GM06990 (cell line): ENCODE measurements around the gene CASP4.

Source experiments
- DNase-seq: peaks from one replicate; pipeline ENCODE4 v3.0.0-alpha.2; 2011; ENCODE audit not compliant: insufficient read length; ENCODE audit errors: extremely low read depth
- H3K27me3 ChIP-seq: replicated peaks from 2 replicates; pipeline ENCODE4 v1.6.0; 2011; ENCODE audit warnings: low read length; ENCODE audit not compliant: control insufficient read depth, insufficient read depth
- H3K36me3 ChIP-seq: 2 replicates; pipeline ENCODE4 v1.5.1; 2011; ENCODE audit warnings: low read length; ENCODE audit not compliant: control insufficient read depth, insufficient read depth
- H3K4me3 ChIP-seq: replicated peaks from 2 replicates; pipeline ENCODE4 v1.5.1; 2011; ENCODE audit warnings: low read depth, mild to moderate bottlenecking, control low read depth, low read length
- TF ChIP-seq, protein P1 (sequence below): IDR thresholded peaks from 2 replicates; pipeline ENCODE4 v1.5.1; 2011; ENCODE audit warnings: low read length, control low read depth, mild to moderate bottlenecking, inconsistent platforms; ENCODE audit not compliant: insufficient read depth, poor library complexity, severe bottlenecking

Gene CASP4

DNA sequence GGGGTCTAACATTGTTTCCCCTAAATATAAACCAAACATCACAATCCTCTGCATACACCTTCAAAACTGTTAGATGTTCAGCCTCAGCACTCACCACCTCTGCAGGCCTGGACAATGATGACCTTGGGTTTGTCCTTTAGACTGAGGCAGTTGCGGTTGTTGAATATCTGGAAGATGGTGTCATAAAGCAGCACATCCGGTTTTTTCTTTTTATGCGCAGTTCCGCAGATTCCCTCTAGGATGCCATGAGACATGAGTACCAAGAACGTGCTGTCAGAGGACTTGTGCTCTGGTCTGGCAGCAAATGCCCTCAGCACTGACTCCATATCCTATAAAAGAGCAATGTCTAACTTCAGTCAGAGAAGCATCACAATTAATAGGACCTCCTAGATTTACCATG is 31.8 kb upstream of the CASP4 start:
- no peaks in the 10 kb centered on the region for H3K27me3 ChIP-seq
- no peaks in the 10 kb centered on the region for H3K36me3 ChIP-seq
- H3K4me3 ChIP-seq: no peak overlapping the region
- no peak for DNase-seq
- TF ChIP-seq, protein P1, sequence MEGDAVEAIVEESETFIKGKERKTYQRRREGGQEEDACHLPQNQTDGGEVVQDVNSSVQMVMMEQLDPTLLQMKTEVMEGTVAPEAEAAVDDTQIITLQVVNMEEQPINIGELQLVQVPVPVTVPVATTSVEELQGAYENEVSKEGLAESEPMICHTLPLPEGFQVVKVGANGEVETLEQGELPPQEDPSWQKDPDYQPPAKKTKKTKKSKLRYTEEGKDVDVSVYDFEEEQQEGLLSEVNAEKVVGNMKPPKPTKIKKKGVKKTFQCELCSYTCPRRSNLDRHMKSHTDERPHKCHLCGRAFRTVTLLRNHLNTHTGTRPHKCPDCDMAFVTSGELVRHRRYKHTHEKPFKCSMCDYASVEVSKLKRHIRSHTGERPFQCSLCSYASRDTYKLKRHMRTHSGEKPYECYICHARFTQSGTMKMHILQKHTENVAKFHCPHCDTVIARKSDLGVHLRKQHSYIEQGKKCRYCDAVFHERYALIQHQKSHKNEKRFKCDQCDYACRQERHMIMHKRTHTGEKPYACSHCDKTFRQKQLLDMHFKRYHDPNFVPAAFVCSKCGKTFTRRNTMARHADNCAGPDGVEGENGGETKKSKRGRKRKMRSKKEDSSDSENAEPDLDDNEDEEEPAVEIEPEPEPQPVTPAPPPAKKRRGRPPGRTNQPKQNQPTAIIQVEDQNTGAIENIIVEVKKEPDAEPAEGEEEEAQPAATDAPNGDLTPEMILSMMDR: no peak

DNA sequence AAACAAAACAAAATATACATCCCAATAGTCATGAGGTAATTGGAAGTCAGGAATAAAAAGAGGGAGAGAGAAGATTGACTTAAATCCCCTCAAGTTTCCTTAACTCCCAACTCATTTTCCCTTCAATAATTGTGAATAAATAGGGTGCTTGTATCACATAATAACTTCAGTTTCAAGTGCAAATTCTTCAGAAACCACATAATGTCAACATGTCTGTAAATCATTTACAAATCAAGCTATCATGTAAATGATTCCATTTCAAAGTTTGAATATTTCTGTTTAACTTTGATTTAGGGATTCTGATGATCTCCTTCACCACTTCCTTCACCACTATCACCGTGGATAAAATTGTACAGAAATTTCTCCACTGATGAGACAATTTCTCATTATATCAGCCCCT is 31.3 kb upstream of the CASP4 start:
- Histone ChIP-seq H3K4me3 (no peak overlapping the region), H3K36me3 (no peaks in the 10 kb centered on the region), H3K27me3 (no peaks in the 10 kb centered on the region)
- no peak for DNase-seq
- TF ChIP-seq, protein P1: no peak

DNA sequence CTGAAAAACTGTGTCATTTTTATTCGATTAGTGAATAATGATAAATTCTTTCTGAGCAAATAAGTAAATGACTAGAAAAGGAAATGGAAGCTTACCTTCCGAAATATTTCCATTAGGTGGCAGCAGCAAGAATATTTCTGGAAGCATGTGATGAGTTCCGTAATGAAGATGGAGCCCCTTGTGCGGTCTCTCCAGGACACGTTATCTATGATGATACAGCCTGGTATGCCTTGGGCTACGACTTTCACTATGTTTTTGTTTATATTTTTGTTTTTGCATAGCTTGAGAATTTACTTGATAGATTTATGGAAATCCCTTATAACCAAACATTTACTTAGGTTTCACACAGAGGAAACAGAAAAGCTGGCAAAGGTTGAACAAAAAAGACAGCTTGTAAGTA is 28.9 kb upstream of the CASP4 start:
- Histone ChIP-seq H3K36me3 (no peaks in the 10 kb centered on the region), H3K4me3 (no peak overlapping the region), H3K27me3 (no peaks in the 10 kb centered on the region)
- TF ChIP-seq, protein P1: no peak
- DNase-seq: no peak

DNA sequence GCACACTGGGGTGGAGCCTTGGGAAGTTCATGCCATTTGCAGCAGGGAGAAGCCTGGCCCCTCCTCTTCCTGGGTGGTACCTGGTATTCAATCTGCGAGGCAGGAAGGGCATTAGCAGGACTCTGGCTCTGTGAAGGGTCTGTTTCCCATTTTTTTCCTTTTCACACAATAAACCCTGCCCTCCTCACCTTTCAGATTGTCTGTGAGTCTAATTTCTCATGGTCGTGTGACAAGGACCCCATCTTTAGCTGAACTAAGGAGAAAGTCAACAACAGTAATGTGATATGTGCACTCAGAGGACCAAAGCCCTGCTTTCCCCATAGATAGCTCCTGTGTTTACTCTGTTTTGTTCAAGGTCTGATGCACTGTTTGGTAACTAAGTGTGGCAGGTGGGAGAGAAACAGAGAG is 26.6 kb upstream of the CASP4 start:
- DNase-seq: no peak
- TF ChIP-seq, protein P1: no peak
- no peaks in the 10 kb centered on the region for H3K27me3 ChIP-seq

DNA sequence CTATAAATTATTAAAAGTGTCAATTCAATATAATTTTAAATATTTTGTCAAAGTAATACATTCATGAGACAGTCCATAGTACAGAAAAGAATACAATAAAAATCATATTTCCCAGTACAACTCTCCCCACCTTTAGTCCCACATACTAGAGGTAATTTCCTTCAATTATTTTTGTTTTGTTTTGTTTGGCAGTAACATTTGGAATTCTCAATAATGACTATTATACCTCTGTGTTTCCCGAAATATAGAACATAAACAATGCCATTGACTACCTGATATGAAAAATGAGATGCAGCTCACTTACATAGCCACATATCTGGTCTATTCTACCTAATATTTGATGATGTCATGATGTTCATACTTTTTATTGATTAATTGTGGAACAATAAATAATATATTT is 24.4 kb upstream of the CASP4 start:
- H3K36me3 ChIP-seq: no peaks in the 10 kb centered on the region
- DNase-seq: no peak
- H3K27me3 ChIP-seq: no peaks in the 10 kb centered on the region
- H3K4me3 ChIP-seq: no peak overlapping the region
- TF ChIP-seq, protein P1: no peak

More for the DNA sequence above, 26.6 kb upstream of the CASP4 start:
- no peaks in the 10 kb centered on the region for H3K36me3 ChIP-seq
- H3K4me3 ChIP-seq: no peak overlapping the region

DNA sequence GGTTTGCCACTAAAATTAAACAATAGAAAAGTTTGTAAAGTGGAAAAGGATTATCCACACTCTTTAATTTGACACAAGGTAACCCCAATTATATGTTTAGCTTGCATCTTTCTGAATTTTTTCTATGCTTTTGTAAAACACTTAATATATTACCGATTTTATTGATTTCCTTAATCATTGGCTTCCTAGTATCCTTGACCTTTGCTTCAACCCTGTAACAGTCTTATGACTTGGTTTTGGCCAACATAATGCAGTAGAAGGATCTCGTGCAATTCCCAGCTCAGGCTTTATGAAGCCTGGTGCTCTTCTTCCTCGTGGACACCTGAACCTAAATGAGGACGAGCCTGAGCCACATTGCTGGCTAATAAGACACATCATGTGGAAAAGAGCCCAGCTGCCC is 23.6 kb upstream of the CASP4 start:
- Histone ChIP-seq H3K4me3 (no peak overlapping the region), H3K27me3 (no peaks in the 10 kb centered on the region), H3K36me3 (no peaks in the 10 kb centered on the region)
- TF ChIP-seq, protein P1: no peak
- no peak for DNase-seq
